K562 (cell line): ENCODE data around the gene RASL11A. TPM values are rescaled to one million over a fixed set of nuclear protein-coding genes. Genes with fewer than 3 reads are reported as not detected.

Experiments
- ATAC-seq: fragments of 200-7000 bp; cut with Tn5 transposase; 3 replicates; pipeline ENCODE4 v1.9.1; 2020; ENCODE audit warnings: moderate library complexity
- BruUV-seq: library from RNA; stranded (reverse); fragments of 400-500 nt; replicated peaks from 2 replicates; lab custom pipeline; 2021; lab: Mats Ljungman, UMichigan
- CTCF ChIA-PET: fragments of 300-600 bp; formaldehyde crosslinking; extraction: SDS; loops from one replicate; lab custom pipeline; 2021; ENCODE audit warnings: low intra/inter-chr PET ratio; lab: Yijun Ruan, JAX
- POLR2A ChIA-PET: fragments of 300-600, 350-650 bp; sonication (Branson Sonifier 250); formaldehyde crosslinking; extraction: SDS; loops from one replicate; lab custom pipeline; 2021; ENCODE audit warnings: antibody characterized with exemption, inconsistent platforms; lab: Yijun Ruan, JAX
- DNase-seq, 4 experiments: peaks; one replicate each; pipeline versions ENCODE4 v3.0.0 to v3.0.0-alpha.2; 2011 to 2018; ENCODE audit warnings: low spot score in 3 of 4, mixed read lengths in 3 of 4; ENCODE audit errors: extremely low read depth in 1 of 4
- FAIRE-seq: peaks from 2 replicates; lab custom pipeline; 2011; peaks lifted over from hg19 to GRCh38; lab: Jason Lieb, UNC
- H2AFZ ChIP-seq: 2 replicates; pipeline ENCODE4 v1.6.0; 2011; ENCODE audit warnings: low read depth, low read length, control low read depth, inconsistent platforms
- H3K27ac ChIP-seq: fragments of 200-600 bp; 3 replicates; pipeline ENCODE4 v1.8.0; 2011; ENCODE audit warnings: low read depth, mild to moderate bottlenecking, control low read depth, inconsistent platforms, low read length, moderate library complexity, mixed read lengths; ENCODE audit errors: extremely low read depth
- H3K27me3 ChIP-seq, 2 experiments: fragments of 300-600 bp in 1 of 2; 2 replicates in 1 of 2; 3 replicates in 1 of 2; pipeline versions ENCODE4 v1.6.0 to v1.8.0; 2011; ENCODE audit warnings: inconsistent platforms in 2 of 2, low read length in 2 of 2, mild to moderate bottlenecking in 1 of 2, mixed read lengths in 1 of 2, moderate library complexity in 1 of 2; ENCODE audit not compliant: control insufficient read depth in 2 of 2, insufficient read depth in 2 of 2
- H3K36me3 ChIP-seq: fragments of 300-600 bp; 3 replicates; pipeline ENCODE4 v1.8.0; 2011; ENCODE audit warnings: mild to moderate bottlenecking, low read length, inconsistent platforms; ENCODE audit not compliant: control insufficient read depth, insufficient read depth
- H3K4me1 ChIP-seq, 2 experiments: fragments of 200-600 bp in 1 of 2; replicated peaks in 1 of 2; 2 replicates in 1 of 2; 3 replicates in 1 of 2; pipeline versions ENCODE4 v1.5.1 to v1.8.0; 2011; ENCODE audit warnings: inconsistent platforms in 2 of 2, low read length in 2 of 2, mild to moderate bottlenecking in 1 of 2, mixed read lengths in 1 of 2, moderate library complexity in 1 of 2; ENCODE audit not compliant: control insufficient read depth in 2 of 2, insufficient read depth in 2 of 2
- H3K4me2 ChIP-seq: 2 replicates; pipeline ENCODE4 v1.6.1; 2011; ENCODE audit warnings: low read length, control low read depth, inconsistent platforms, mixed read lengths; ENCODE audit not compliant: insufficient read depth
- H3K4me3 ChIP-seq: fragments of 200-600 bp; sonication (generic), shearing (Covaris generic); 2 replicates; pipeline ENCODE4 v1.5.1; 2016; ENCODE audit warnings: control low read depth, inconsistent platforms
- H3K79me2 ChIP-seq: fragments of 200-600 bp; 3 replicates; pipeline ENCODE4 v1.8.0; 2011; ENCODE audit warnings: low read length, inconsistent platforms; ENCODE audit not compliant: control insufficient read depth, insufficient read depth
- H3K9ac ChIP-seq, 2 experiments: 2 replicates each; pipeline versions ENCODE4 v1.6.0 to v1.6.1; 2011; ENCODE audit warnings: low read depth in 2 of 2, low read length in 2 of 2, control low read depth in 1 of 2, inconsistent platforms in 1 of 2, mild to moderate bottlenecking in 1 of 2, mixed read lengths in 1 of 2; ENCODE audit not compliant: insufficient read depth in 1 of 2
- H3K9me1 ChIP-seq: one replicate; pipeline ENCODE4 v1.6.0; 2011; ENCODE audit warnings: inconsistent platforms, mild to moderate bottlenecking, low read length, moderate library complexity; ENCODE audit not compliant: control insufficient read depth, insufficient read depth
- H3K9me3 ChIP-seq: replicated peaks from 2 replicates; pipeline ENCODE4 v1.5.1; 2011; ENCODE audit warnings: low read depth, low read length, inconsistent platforms; ENCODE audit not compliant: control insufficient read depth, insufficient read depth
- H4K20me1 ChIP-seq: replicated peaks from 2 replicates; pipeline ENCODE4 v1.6.1; 2011; ENCODE audit warnings: low read length, inconsistent platforms, mixed read lengths; ENCODE audit not compliant: control insufficient read depth, insufficient read depth
- FOXA3 ChIP-seq, 2 experiments: fragments of 450-650 bp in 1 of 2; sonication (generic) in 1 of 2; formaldehyde crosslinking; IDR thresholded peaks in 1 of 2; conservative IDR thresholded peaks in 1 of 2; 2 replicates each; pipeline versions ENCODE4 v1.4.0 to v1.8.0; 2020 to 2022; ENCODE audit warnings: mild to moderate bottlenecking in 2 of 2, missing genetic modification reagents in 1 of 2
- GATAD2B ChIP-seq: fragments of 450-650 bp; IDR thresholded peaks from 2 replicates; pipeline ENCODE4 v1.6.1; 2017; ENCODE audit warnings: mild to moderate bottlenecking, borderline replicate concordance
- NR3C1 ChIP-seq: sonication (generic); formaldehyde crosslinking; IDR thresholded peaks from 2 replicates; pipeline ENCODE4 v1.8.1; 2022; ENCODE audit warnings: missing genetic modification reagents
- POLR2B ChIP-seq: fragments of 450-650 bp; IDR thresholded peaks from 2 replicates; pipeline ENCODE4 v1.6.1; 2018; ENCODE audit warnings: low read depth; ENCODE audit not compliant: partially characterized antibody
- PTRF ChIP-seq: fragments of 450-650 bp; IDR thresholded peaks from 2 replicates; pipeline ENCODE4 v1.6.1; 2016; ENCODE audit warnings: mild to moderate bottlenecking, missing genetic modification characterization, missing compliant biosample characterization
- RAD51 ChIP-seq: fragments of 450-650 bp; IDR thresholded peaks from 2 replicates; pipeline ENCODE4 v1.7.1; 2016; ENCODE audit warnings: low read depth, mild to moderate bottlenecking, borderline replicate concordance
- TCF3 ChIP-seq: sonication (generic); formaldehyde crosslinking; IDR thresholded peaks from 2 replicates; pipeline ENCODE4 v1.4.0; 2020; ENCODE audit warnings: mild to moderate bottlenecking, missing genetic modification reagents
- ZKSCAN3 ChIP-seq: fragments of 250-450 bp; sonication (Bioruptor Pico); IDR thresholded peaks from 2 replicates; pipeline ENCODE4 v1.4.0; 2020
- WGBS: fragments of 100-300 bp; shearing (Covaris generic); methylation state at CpG from one replicate; pipeline ENCODE4 v1.1.6; 2016; ENCODE audit warnings: low coverage, mixed read lengths; ENCODE audit not compliant: insufficient coverage; ENCODE audit errors: missing lambda C conversion rate; 5-methylcytosine and 5-hydroxymethylcytosine counted together
- in situ Hi-C: fragments of 300-500 bp; cut with MboI; formaldehyde crosslinking; loops from 4 replicates; pipeline ENCODE4 v1.15.0; 2018; ENCODE audit warnings: inconsistent platforms, mixed read lengths
- intact Hi-C: fragments of 100-400 bp; cut with micrococcal nuclease; formaldehyde crosslinking; loops from 2 replicates; pipeline ENCODE4 v1.14.2; 2022
- polyA plus RNA-seq, 8 experiments: library from polyadenylated mRNA; depleted of rRNA in 4 of 8; stranded (reverse) in 5 of 8; unstranded in 3 of 8; fragments of >200 nt; fragmentation: Nextera tagmentation in 2 of 8; fragmentation: Illumina TruSeq in 1 of 8; extraction: Ambion mirVana in 2 of 8; extraction: Trizol in 1 of 8; gene quantifications; 2 replicates each; pipeline versions ENCODE4 v1.2.1 to v1.2.3, GENCODE V29; 2011 to 2014; ENCODE audit warnings: inconsistent platforms in 1 of 8, missing spikeins in 1 of 8
- total RNA-seq, 7 experiments: library from RNA; depleted of rRNA in 6 of 7; stranded (reverse); fragments of >200 nt in 6 of 7; fragmentation: Illumina TruSeq in 2 of 7; extraction: Trizol in 2 of 7; gene quantifications; 2 replicates each; pipeline versions ENCODE4 v1.2.1 to v1.2.3, GENCODE V29; 2011 to 2021; ENCODE audit warnings: low replicate concordance in 1 of 7
- TF ChIP-seq, protein P1 (sequence below), 2 experiments: fragments of 450-650 bp in 1 of 2; IDR thresholded peaks; 2 replicates each; pipeline ENCODE4 v1.6.1; 2011 to 2017; ENCODE audit warnings: low read depth in 2 of 2, antibody characterized with exemption in 1 of 2, borderline replicate concordance in 1 of 2, low read length in 1 of 2, mild to moderate bottlenecking in 1 of 2, mixed read lengths in 1 of 2; ENCODE audit not compliant: control insufficient read depth in 1 of 2
- TF ChIP-seq, protein P2 (sequence below), 3 experiments: IDR thresholded peaks in 2 of 3; conservative IDR thresholded peaks in 1 of 3; 2 replicates each; pipeline ENCODE4 v1.5.1; 2011 to 2012; ENCODE audit warnings: low read length in 3 of 3, mild to moderate bottlenecking in 3 of 3, control low read depth in 2 of 3, improper control_type of control experiment in 1 of 3, inconsistent platforms in 1 of 3, low read depth in 1 of 3, mixed read lengths in 1 of 3, moderate library complexity in 1 of 3; ENCODE audit not compliant: insufficient read depth in 2 of 3
- TF ChIP-seq, protein P3 (sequence below): fragments of 250-450 bp; sonication (Bioruptor Pico); IDR thresholded peaks from 2 replicates; pipeline ENCODE4 v1.9.0; 2021; ENCODE audit warnings: mild to moderate bottlenecking, inconsistent platforms

Gene RASL11A
- total and polyA plus RNA-seq, 9 of the 15 experiments (the other 6 are each of a cell fraction or from before 2014, with no cell fraction given), result 0.11 to 2.2 (median 1.5) TPM; not detected in 1

DNA sequence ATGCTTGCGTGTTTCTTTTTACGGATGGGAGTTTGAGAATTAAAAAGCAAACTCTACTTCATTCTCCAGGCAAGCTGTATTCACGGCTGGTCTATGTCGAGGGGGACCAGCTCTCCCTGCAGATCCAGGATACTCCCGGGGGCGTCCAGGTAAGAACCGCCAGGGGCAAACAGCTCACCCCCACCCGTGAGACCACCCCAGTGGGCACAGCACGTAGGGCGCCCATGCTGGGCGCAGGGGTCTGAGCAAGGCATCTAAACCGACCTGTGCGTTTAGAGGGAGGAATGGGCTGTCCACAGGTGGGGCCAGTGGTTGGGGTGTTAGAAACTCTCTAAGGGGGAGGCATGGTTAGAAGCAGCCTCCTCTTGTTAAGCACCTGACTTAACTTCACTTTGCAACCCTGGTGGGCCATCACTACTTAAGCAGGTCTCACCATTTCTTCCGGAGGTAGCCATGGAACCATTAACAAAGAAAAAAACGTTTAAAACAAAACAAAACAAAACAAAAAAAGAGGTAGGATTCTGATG, 1.0 kb downstream of the RASL11A start:
- BruUV-seq, result no TSS peak
- Histone ChIP-seq H3K9me1 (no peaks in the 10 kb centered on the region), H3K4me1 (peaks cover 3 to 17% of the 10 kb centered on the region in 2 experiments; a peak in 3 of 5 replicates), H3K27ac (no peak overlapping the region), H3K27me3 (peaks cover 3 to 9% of the 10 kb centered on the region in 2 experiments; a peak in 1 of 5 replicates), H3K4me3 (peak overlapping the region; percentile 87; the same call in 1 of the 2 replicates), H2AFZ (no peak overlapping the region; the same call in 1 of the 2 replicates), H3K9ac (no peak overlapping the region; a peak in 1 of 4 replicates), H3K79me2 (no peaks in the 10 kb centered on the region), H3K4me2 (peak overlapping the region; percentile 83; the same call in 1 of the 2 replicates), H3K9me3 (no peaks in the 10 kb centered on the region), H4K20me1 (no peaks in the 10 kb centered on the region), H3K36me3 (no peaks in the 10 kb centered on the region)
- 46% methylated on average over 14 of the region's 15 CpGs for WGBS
- ATAC-seq (no peak), FAIRE-seq (no peak), DNase-seq (no peak)
- in situ Hi-C loops (no loop called here), intact Hi-C loops (no loop called here)
- POLR2A ChIA-PET, result interaction anchor here (0.6 kb wide), 2 partner anchors 189 to 315 kb away, joined by 3 read pairs; no protein-coding TSS in a partner anchor
- CTCF ChIA-PET, result no interaction called here
- TF ChIP-seq, protein P1, sequence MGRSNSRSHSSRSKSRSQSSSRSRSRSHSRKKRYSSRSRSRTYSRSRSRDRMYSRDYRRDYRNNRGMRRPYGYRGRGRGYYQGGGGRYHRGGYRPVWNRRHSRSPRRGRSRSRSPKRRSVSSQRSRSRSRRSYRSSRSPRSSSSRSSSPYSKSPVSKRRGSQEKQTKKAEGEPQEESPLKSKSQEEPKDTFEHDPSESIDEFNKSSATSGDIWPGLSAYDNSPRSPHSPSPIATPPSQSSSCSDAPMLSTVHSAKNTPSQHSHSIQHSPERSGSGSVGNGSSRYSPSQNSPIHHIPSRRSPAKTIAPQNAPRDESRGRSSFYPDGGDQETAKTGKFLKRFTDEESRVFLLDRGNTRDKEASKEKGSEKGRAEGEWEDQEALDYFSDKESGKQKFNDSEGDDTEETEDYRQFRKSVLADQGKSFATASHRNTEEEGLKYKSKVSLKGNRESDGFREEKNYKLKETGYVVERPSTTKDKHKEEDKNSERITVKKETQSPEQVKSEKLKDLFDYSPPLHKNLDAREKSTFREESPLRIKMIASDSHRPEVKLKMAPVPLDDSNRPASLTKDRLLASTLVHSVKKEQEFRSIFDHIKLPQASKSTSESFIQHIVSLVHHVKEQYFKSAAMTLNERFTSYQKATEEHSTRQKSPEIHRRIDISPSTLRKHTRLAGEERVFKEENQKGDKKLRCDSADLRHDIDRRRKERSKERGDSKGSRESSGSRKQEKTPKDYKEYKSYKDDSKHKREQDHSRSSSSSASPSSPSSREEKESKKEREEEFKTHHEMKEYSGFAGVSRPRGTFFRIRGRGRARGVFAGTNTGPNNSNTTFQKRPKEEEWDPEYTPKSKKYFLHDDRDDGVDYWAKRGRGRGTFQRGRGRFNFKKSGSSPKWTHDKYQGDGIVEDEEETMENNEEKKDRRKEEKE (IDR thresholded peaks at IDR 0.05; ENCODE audit: borderline replicate concordance in 1 of 2, control insufficient read depth in 1 of 2, low read depth in 2 of 2, low read length in 1 of 2), result no peak
- TF ChIP-seq RAD51 (no peak), NR3C1 (no peak), PTRF (no peak), FOXA3 (CRISPR knock-in tag; conservative IDR thresholded peaks at IDR 0.05 in 1 of 2, IDR thresholded peaks at IDR 0.05 in 1 of 2) (no peak), GATAD2B (no peak), TCF3 (no peak), ZKSCAN3 (CRISPR knock-in tag) (no peak), POLR2B (no peak)
- TF ChIP-seq, protein P2, sequence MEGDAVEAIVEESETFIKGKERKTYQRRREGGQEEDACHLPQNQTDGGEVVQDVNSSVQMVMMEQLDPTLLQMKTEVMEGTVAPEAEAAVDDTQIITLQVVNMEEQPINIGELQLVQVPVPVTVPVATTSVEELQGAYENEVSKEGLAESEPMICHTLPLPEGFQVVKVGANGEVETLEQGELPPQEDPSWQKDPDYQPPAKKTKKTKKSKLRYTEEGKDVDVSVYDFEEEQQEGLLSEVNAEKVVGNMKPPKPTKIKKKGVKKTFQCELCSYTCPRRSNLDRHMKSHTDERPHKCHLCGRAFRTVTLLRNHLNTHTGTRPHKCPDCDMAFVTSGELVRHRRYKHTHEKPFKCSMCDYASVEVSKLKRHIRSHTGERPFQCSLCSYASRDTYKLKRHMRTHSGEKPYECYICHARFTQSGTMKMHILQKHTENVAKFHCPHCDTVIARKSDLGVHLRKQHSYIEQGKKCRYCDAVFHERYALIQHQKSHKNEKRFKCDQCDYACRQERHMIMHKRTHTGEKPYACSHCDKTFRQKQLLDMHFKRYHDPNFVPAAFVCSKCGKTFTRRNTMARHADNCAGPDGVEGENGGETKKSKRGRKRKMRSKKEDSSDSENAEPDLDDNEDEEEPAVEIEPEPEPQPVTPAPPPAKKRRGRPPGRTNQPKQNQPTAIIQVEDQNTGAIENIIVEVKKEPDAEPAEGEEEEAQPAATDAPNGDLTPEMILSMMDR (IDR thresholded peaks at IDR 0.05 in 2 of 3, conservative IDR thresholded peaks at IDR 0.05 in 1 of 3; ENCODE audit: insufficient read depth in 2 of 3, low read depth in 1 of 3, low read length in 3 of 3), result no peak
- TF ChIP-seq, protein P3, sequence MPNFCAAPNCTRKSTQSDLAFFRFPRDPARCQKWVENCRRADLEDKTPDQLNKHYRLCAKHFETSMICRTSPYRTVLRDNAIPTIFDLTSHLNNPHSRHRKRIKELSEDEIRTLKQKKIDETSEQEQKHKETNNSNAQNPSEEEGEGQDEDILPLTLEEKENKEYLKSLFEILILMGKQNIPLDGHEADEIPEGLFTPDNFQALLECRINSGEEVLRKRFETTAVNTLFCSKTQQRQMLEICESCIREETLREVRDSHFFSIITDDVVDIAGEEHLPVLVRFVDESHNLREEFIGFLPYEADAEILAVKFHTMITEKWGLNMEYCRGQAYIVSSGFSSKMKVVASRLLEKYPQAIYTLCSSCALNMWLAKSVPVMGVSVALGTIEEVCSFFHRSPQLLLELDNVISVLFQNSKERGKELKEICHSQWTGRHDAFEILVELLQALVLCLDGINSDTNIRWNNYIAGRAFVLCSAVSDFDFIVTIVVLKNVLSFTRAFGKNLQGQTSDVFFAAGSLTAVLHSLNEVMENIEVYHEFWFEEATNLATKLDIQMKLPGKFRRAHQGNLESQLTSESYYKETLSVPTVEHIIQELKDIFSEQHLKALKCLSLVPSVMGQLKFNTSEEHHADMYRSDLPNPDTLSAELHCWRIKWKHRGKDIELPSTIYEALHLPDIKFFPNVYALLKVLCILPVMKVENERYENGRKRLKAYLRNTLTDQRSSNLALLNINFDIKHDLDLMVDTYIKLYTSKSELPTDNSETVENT (CRISPR knock-in tag), result no peak
